A549 (cell line): ENCODE results near the gene PEDS1. TPM values are rescaled to one million over a fixed set of nuclear protein-coding genes. Genes with fewer than 3 reads are reported as not detected.

Experiments used
- ATAC-seq, 2 experiments: fragments of 200-7000 bp in 1 of 2; fragments of >200 bp in 1 of 2; cut with Nextera tagmentation in 1 of 2; cut with Tn5 transposase in 1 of 2; 3 replicates each; pipeline versions ENCODE4 v1.8.0 to v1.9.1; 2018 to 2020; ENCODE audit warnings: mild to moderate bottlenecking in 1 of 2, moderate library complexity in 1 of 2
- CTCF ChIA-PET: fragments of 300-600 bp; sonication (Branson Sonifier 250); formaldehyde crosslinking; extraction: SDS; loops from one replicate; lab custom pipeline; 2021; ENCODE audit warnings: antibody characterized with exemption, inconsistent platforms; lab: Yijun Ruan, JAX
- POLR2A ChIA-PET: fragments of 350-600 bp; formaldehyde crosslinking; extraction: SDS; loops from one replicate; lab custom pipeline; 2021; ENCODE audit warnings: antibody characterized with exemption, inconsistent platforms; lab: Yijun Ruan, JAX
- DNase-seq, 2 experiments: peaks; one replicate each; pipeline versions ENCODE4 v3.0.0 to v3.0.0-alpha.2; 2011 to 2016; ENCODE audit warnings: low read depth in 1 of 2, low spot score in 1 of 2
- FAIRE-seq: peaks from 2 replicates; lab custom pipeline; 2011; peaks lifted over from hg19 to GRCh38; lab: Jason Lieb, UNC
- H3K27ac ChIP-seq, 2 experiments: fragments of >200 bp; sonication (Bioruptor Twin); formaldehyde crosslinking; 3 replicates each; pipeline ENCODE4 v1.5.1; 2016 to 2017
- H3K4me1 ChIP-seq: fragments of >200 bp; sonication (Bioruptor Twin); formaldehyde crosslinking; 3 replicates; pipeline ENCODE4 v1.6.1; 2016
- H3K4me2 ChIP-seq: fragments of >200 bp; sonication (Bioruptor Twin); formaldehyde crosslinking; 3 replicates; pipeline ENCODE4 v1.6.1; 2016
- H3K4me3 ChIP-seq: fragments of >200 bp; sonication (Bioruptor Twin); formaldehyde crosslinking; 3 replicates; pipeline ENCODE4 v1.5.1; 2016
- H3K9me3 ChIP-seq: fragments of >200 bp; sonication (Bioruptor Twin); formaldehyde crosslinking; 3 replicates; pipeline ENCODE4 v1.6.1; 2016
- BCL3 ChIP-seq: fragments of >200 bp; sonication (Bioruptor Twin); formaldehyde crosslinking; IDR thresholded peaks from 3 replicates; pipeline ENCODE4 v1.6.1; 2016
- CBX2 ChIP-seq: fragments of 200-600 bp; sonication (generic); IDR thresholded peaks from 2 replicates; pipeline ENCODE4 v1.6.1; 2016; ENCODE audit warnings: low read depth, mild to moderate bottlenecking, borderline replicate concordance
- CBX8 ChIP-seq: fragments of 200-600 bp; sonication (generic); IDR thresholded peaks from 2 replicates; pipeline ENCODE4 v1.6.1; 2016
- CHD2 ChIP-seq: fragments of 150-350 bp; IDR thresholded peaks from 2 replicates; pipeline ENCODE4 v1.6.1; 2014; ENCODE audit warnings: low read length; ENCODE audit not compliant: partially characterized antibody
- CTCF ChIP-seq: fragments of >200 bp; sonication (Bioruptor Twin); formaldehyde crosslinking; IDR thresholded peaks from 3 replicates; pipeline ENCODE4 v1.5.1; 2016
- EHF ChIP-seq: fragments of 250-450 bp; sonication (Bioruptor Pico); IDR thresholded peaks from 2 replicates; pipeline ENCODE4 v1.5.0; 2020; ENCODE audit warnings: mild to moderate bottlenecking
- FOSB ChIP-seq: fragments of 250-450 bp; sonication (Bioruptor Pico); IDR thresholded peaks from 2 replicates; pipeline ENCODE4 v1.5.0; 2020; ENCODE audit warnings: mild to moderate bottlenecking, moderate library complexity
- HDAC2 ChIP-seq: fragments of 200-600 bp; sonication (generic); IDR thresholded peaks from 2 replicates; pipeline ENCODE4 v1.6.1; 2016
- HES2 ChIP-seq: fragments of >200 bp; sonication (Bioruptor Twin); formaldehyde crosslinking; IDR thresholded peaks from 2 replicates; pipeline ENCODE4 v1.6.1; 2016
- HEYL ChIP-seq: fragments of 250-450 bp; sonication (Bioruptor Pico); IDR thresholded peaks from 2 replicates; pipeline ENCODE4 v1.8.0; 2021; ENCODE audit warnings: mild to moderate bottlenecking, moderate library complexity
- HOXB13 ChIP-seq: fragments of 250-450 bp; sonication (Bioruptor Pico); IDR thresholded peaks from 2 replicates; pipeline ENCODE4 v1.5.0; 2020; ENCODE audit warnings: low read depth, mild to moderate bottlenecking, moderate library complexity
- HOXB5 ChIP-seq: fragments of 250-450 bp; sonication (Bioruptor Pico); IDR thresholded peaks from 2 replicates; pipeline ENCODE4 v1.5.0; 2020; ENCODE audit warnings: mild to moderate bottlenecking, moderate library complexity
- JUN ChIP-seq, 2 experiments: fragments of >200 bp; sonication (Bioruptor Twin); formaldehyde crosslinking; IDR thresholded peaks; 2 replicates in 1 of 2; 3 replicates in 1 of 2; pipeline ENCODE4 v1.6.1; 2016 to 2017
- MAFK ChIP-seq: fragments of 450-650 bp; IDR thresholded peaks from 2 replicates; pipeline ENCODE4 v1.6.1; 2014; ENCODE audit not compliant: partially characterized antibody
- PHF8 ChIP-seq: fragments of 200-600 bp; sonication (generic); IDR thresholded peaks from 2 replicates; pipeline ENCODE4 v1.6.1; 2016; ENCODE audit warnings: low read depth, mild to moderate bottlenecking, antibody characterized with exemption, moderate library complexity, borderline replicate concordance
- POLR2A ChIP-seq: IDR thresholded peaks from 2 replicates; pipeline ENCODE4 v1.6.1; 2012; ENCODE audit warnings: mild to moderate bottlenecking, low read length
- RFX5 ChIP-seq: fragments of 450-650 bp; IDR thresholded peaks from 2 replicates; pipeline ENCODE4 v1.7.1; 2014; ENCODE audit warnings: antibody characterized with exemption, mild to moderate bottlenecking, moderate library complexity
- RNF2 ChIP-seq: fragments of 200-600 bp; sonication (generic); IDR thresholded peaks from 2 replicates; pipeline ENCODE4 v1.6.1; 2016; ENCODE audit warnings: low read depth, mild to moderate bottlenecking, antibody characterized with exemption, moderate library complexity, borderline replicate concordance
- SMC3 ChIP-seq: fragments of >200 bp; sonication (Bioruptor Twin); formaldehyde crosslinking; IDR thresholded peaks from 3 replicates; pipeline ENCODE4 v1.6.1; 2018; ENCODE audit warnings: inconsistent platforms
- SREBF2 ChIP-seq: fragments of 450-650 bp; IDR thresholded peaks from 2 replicates; pipeline ENCODE4 v1.6.1; 2014; ENCODE audit warnings: mild to moderate bottlenecking, moderate library complexity
- TFCP2L1 ChIP-seq: fragments of 250-450 bp; sonication (Bioruptor Pico); IDR thresholded peaks from 2 replicates; pipeline ENCODE4 v1.5.0; 2021; ENCODE audit warnings: mild to moderate bottlenecking
- TP53 ChIP-seq: fragments of 250-450 bp; sonication (Bioruptor Pico); IDR thresholded peaks from 2 replicates; pipeline ENCODE4 v1.5.0; 2021; ENCODE audit warnings: mild to moderate bottlenecking, moderate library complexity
- USF2 ChIP-seq: fragments of 450-650 bp; IDR thresholded peaks from 2 replicates; pipeline ENCODE4 v1.6.1; 2014; ENCODE audit warnings: antibody characterized with exemption
- WGBS: methylation state at CpG from one replicate; pipeline ENCODE4 v1.1.6; 2017; ENCODE audit errors: missing lambda C conversion rate; 5-methylcytosine and 5-hydroxymethylcytosine counted together
- polyA minus RNA-seq: library from RNA; depleted of rRNA, polyadenylated mRNA; stranded (reverse); fragments of >200 nt; gene quantifications from 2 replicates; pipeline ENCODE4 v1.2.3, GENCODE V29; 2011; rRNA and poly(A)+ RNA removed
- polyA plus RNA-seq, 4 experiments: library from polyadenylated mRNA; depleted of rRNA in 3 of 4; stranded (reverse); fragments of >200 nt; fragmentation: RNase III in 1 of 4; extraction: RNeasy Plus Mini Kit Qiagen cat#74134 plus additional on column Dnase treatment in 1 of 4; gene quantifications; 2 replicates in 3 of 4; 3 replicates in 1 of 4; pipeline ENCODE4 v1.2.3, GENCODE V29; 2011 to 2017
- TF ChIP-seq, protein P1 (sequence below): IDR thresholded peaks from 2 replicates; pipeline ENCODE4 v1.6.1; 2012; ENCODE audit warnings: low read depth, borderline replicate concordance
- TF ChIP-seq, protein P2 (sequence below): fragments of 250-450 bp; sonication (Bioruptor Pico); IDR thresholded peaks from 2 replicates; pipeline ENCODE4 v1.5.0; 2020; ENCODE audit warnings: low read depth, mild to moderate bottlenecking, moderate library complexity
- TF ChIP-seq, protein P3 (sequence below): fragments of 200-600 bp; sonication (generic); IDR thresholded peaks from 2 replicates; pipeline ENCODE4 v1.6.1; 2016; ENCODE audit warnings: antibody characterized with exemption, mild to moderate bottlenecking, moderate library complexity
- TF ChIP-seq, protein P4 (sequence below): IDR thresholded peaks from 2 replicates; pipeline ENCODE4 v1.6.1; 2012

PEDS1 gene
- polyA plus RNA-seq (2011; rRNA removed) (24.5 and 33.5 TPM in 2 replicates), polyA plus RNA-seq (2017; fragmentation: RNase III; extraction: RNeasy Plus Mini Kit Qiagen cat#74134 plus additional on column Dnase treatment) (23.1 to 26.5 TPM (median 25.8 TPM) in 3 replicates), polyA minus RNA-seq (59.2 and 69.8 TPM in 2 replicates)
- polyA plus RNA-seq (2012; cell fraction: cytosol; rRNA removed), result 42.2 and 62.3 TPM in 2 replicates
- polyA plus RNA-seq (2012; cell fraction: nucleus; rRNA removed), result 37.3 and 53.0 TPM in 2 replicates

DNA sequence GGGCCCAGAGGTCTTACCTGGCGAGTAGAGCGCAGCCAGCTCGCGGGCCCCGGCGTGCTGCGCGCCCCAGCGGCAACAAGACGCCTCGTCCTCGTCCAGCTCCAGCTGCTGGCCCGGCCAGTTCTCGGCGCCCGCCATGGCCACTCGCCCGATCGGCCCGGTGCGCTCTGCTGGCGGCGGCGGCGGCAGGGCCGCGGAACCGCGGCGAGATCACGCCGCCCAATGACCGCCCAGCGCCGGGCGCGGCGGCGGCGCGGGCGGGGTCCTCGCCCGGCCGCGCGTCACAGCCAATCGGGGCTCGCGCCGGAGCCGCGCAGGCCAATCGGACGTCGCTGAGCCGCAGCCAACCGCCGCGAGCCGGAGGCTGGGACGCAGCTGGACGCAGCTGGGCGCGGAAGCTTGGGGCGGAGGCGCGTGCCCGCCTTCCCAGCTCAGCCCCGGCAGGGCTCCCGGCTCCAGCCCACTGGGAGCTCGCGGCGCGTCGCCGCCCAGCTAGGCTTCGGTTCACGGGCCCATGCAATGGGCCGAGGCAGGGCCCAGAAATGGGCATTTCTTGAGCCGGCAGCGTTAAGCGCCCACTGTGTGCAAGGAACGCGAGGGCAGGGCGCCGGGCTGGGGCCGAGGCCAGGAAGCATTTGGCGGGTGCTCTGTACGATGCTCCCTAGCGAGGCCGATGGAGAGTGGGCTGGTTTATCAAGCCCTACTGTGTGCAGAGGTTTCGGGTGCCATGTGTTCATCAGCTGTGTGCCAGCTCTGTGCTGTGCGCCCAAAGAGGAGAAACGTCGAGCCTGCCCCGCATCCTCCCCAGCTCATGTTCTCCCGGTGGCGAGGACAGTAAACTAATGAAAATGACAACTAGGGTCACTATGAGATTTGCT, at the start of gene PEDS1:
PEDS1 (minus strand) TSS at position 224 of the 878 bp plus-strand sequence; CDS start at position 138, 86 bp downstream.
- POLR2A ChIA-PET, result interaction anchor here (0.6 to 3.0 kb wide), 12 partner anchors 9 to 40 kb away, joined by 3 to 48 read pairs (median 4); no protein-coding TSS in a partner anchor
- ATAC-seq (peak; percentile 95 to 97), FAIRE-seq (no peak), DNase-seq (peak; percentile 87 to 98)
- H3K27ac ChIP-seq, result peak within 1 kb of the TSS; percentile 95 to 99
- TF ChIP-seq, protein P1, sequence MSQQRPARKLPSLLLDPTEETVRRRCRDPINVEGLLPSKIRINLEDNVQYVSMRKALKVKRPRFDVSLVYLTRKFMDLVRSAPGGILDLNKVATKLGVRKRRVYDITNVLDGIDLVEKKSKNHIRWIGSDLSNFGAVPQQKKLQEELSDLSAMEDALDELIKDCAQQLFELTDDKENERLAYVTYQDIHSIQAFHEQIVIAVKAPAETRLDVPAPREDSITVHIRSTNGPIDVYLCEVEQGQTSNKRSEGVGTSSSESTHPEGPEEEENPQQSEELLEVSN, result peak; percentile 94
- TF ChIP-seq HDAC2 (no peak), TFCP2L1 (0 out of 2 replicates have a peak, but pooled peaks have one; percentile 39), HES2 (no peak), JUN (IDR thresholded peaks at IDR 0.05) (peak; percentile 71 to 80; a peak in 4 of 5 replicates), RNF2 (peak; percentile 58; the same call in 1 of the 2 replicates), SREBF2 (no peak), PHF8 (peak; percentile 72; the same call in 1 of the 2 replicates), HOXB5 (CRISPR knock-in tag) (peak; percentile 82; the same call in 1 of the 2 replicates), RFX5 (0 out of 2 replicates have a peak, but pooled peaks have one; percentile 36), TP53 (peak; percentile 80), EHF (CRISPR knock-in tag) (peak; percentile 55; the same call in 1 of the 2 replicates), SMC3 (peak; percentile 20; the same call in 1 of the 3 replicates), FOSB (CRISPR knock-in tag) (no peak), USF2 (peak; percentile 28; the same call in 1 of the 2 replicates), POLR2A (peak; percentile 66), CHD2 (no peak), CBX2 (no peak), CBX8 (no peak), MAFK (peak; percentile 6), BCL3 (peak; percentile 86; the same call in 1 of the 3 replicates), HOXB13 (CRISPR knock-in tag) (peak; percentile 89), HEYL (peak; percentile 79; the same call in 1 of the 2 replicates), CTCF (no peak)
- TF ChIP-seq, protein P2, sequence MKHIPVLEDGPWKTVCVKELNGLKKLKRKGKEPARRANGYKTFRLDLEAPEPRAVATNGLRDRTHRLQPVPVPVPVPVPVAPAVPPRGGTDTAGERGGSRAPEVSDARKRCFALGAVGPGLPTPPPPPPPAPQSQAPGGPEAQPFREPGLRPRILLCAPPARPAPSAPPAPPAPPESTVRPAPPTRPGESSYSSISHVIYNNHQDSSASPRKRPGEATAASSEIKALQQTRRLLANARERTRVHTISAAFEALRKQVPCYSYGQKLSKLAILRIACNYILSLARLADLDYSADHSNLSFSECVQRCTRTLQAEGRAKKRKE, result 0 out of 2 replicates have a peak, but pooled peaks have one; percentile 68
- TF ChIP-seq, protein P3, sequence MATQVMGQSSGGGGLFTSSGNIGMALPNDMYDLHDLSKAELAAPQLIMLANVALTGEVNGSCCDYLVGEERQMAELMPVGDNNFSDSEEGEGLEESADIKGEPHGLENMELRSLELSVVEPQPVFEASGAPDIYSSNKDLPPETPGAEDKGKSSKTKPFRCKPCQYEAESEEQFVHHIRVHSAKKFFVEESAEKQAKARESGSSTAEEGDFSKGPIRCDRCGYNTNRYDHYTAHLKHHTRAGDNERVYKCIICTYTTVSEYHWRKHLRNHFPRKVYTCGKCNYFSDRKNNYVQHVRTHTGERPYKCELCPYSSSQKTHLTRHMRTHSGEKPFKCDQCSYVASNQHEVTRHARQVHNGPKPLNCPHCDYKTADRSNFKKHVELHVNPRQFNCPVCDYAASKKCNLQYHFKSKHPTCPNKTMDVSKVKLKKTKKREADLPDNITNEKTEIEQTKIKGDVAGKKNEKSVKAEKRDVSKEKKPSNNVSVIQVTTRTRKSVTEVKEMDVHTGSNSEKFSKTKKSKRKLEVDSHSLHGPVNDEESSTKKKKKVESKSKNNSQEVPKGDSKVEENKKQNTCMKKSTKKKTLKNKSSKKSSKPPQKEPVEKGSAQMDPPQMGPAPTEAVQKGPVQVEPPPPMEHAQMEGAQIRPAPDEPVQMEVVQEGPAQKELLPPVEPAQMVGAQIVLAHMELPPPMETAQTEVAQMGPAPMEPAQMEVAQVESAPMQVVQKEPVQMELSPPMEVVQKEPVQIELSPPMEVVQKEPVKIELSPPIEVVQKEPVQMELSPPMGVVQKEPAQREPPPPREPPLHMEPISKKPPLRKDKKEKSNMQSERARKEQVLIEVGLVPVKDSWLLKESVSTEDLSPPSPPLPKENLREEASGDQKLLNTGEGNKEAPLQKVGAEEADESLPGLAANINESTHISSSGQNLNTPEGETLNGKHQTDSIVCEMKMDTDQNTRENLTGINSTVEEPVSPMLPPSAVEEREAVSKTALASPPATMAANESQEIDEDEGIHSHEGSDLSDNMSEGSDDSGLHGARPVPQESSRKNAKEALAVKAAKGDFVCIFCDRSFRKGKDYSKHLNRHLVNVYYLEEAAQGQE, result no peak
- TF ChIP-seq, protein P4, sequence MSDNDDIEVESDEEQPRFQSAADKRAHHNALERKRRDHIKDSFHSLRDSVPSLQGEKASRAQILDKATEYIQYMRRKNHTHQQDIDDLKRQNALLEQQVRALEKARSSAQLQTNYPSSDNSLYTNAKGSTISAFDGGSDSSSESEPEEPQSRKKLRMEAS, result peak; percentile 85
- peaks cover 39% of the 10 kb centered on the region for H3K4me1 ChIP-seq
- 22% methylated on average over 23 of the region's 99 CpGs for WGBS
- peak within 1 kb of the TSS; percentile 100 for H3K4me3 ChIP-seq
- CTCF ChIA-PET, result interaction anchor here (0.5 to 9.3 kb wide), 16 partner anchors 9 to 423 kb away, joined by 3 to 161 read pairs (median 4); no protein-coding TSS in a partner anchor
- H3K4me2 ChIP-seq, result peak within 1 kb of the TSS; percentile 99
- H3K9me3 ChIP-seq, result no peaks in the 10 kb centered on the region
